Neural cell (in vitro differentiated cells): ENCODE results near the gene PGAP3. TPM values are rescaled to one million over a fixed set of nuclear protein-coding genes. Genes with fewer than 3 reads are reported as not detected.

ENCODE experiments used
- H2AFZ ChIP-seq: fragments of 200-600, 300-800 bp; sonication (generic), shearing (Covaris generic); 2 replicates; pipeline ENCODE4 v1.6.0; 2014; ENCODE audit warnings: low read depth, mild to moderate bottlenecking, antibody characterized with exemption, low read length, moderate library complexity
- H3F3A ChIP-seq: fragments of 200-600 bp; shearing (Covaris generic); 2 replicates; pipeline ENCODE4 v1.6.1; 2016; ENCODE audit warnings: mild to moderate bottlenecking, moderate library complexity, mixed read lengths, antibody characterized with exemption, low read length; ENCODE audit not compliant: insufficient read depth, poor library complexity, severe bottlenecking
- H3K27ac ChIP-seq: fragments of 200-600, 300-800 bp; sonication (generic), shearing (Covaris generic); 2 replicates; pipeline ENCODE4 v1.5.1; 2014; ENCODE audit warnings: mild to moderate bottlenecking, low read length, moderate library complexity
- H3K27me3 ChIP-seq: fragments of 300-800, 200-600 bp; sonication (generic), shearing (Covaris generic); 2 replicates; pipeline ENCODE4 v1.6.0; 2014; ENCODE audit warnings: mild to moderate bottlenecking, low read depth, low read length, moderate library complexity; ENCODE audit not compliant: insufficient read depth
- H3K36me3 ChIP-seq: fragments of 300-800, 200-600 bp; sonication (generic), shearing (Covaris generic); 2 replicates; pipeline ENCODE4 v1.5.1; 2014; ENCODE audit warnings: mild to moderate bottlenecking, antibody characterized with exemption, low read length, moderate library complexity; ENCODE audit not compliant: insufficient read depth
- H3K4me2 ChIP-seq: fragments of 300-800, 200-600 bp; sonication (generic), shearing (Covaris generic); 2 replicates; pipeline ENCODE4 v1.6.0; 2014; ENCODE audit warnings: mild to moderate bottlenecking, low read length
- H3K4me3 ChIP-seq: fragments of 300-800, 200-600 bp; sonication (generic), shearing (Covaris generic); 2 replicates; pipeline ENCODE4 v1.5.1; 2014; ENCODE audit warnings: mild to moderate bottlenecking, low read length, moderate library complexity
- H3K79me2 ChIP-seq: fragments of 200-600 bp; shearing (Covaris generic); replicated peaks from 2 replicates; pipeline ENCODE4 v1.6.0; 2014; ENCODE audit warnings: mild to moderate bottlenecking, low read length, moderate library complexity; ENCODE audit not compliant: insufficient read depth
- H3K9ac ChIP-seq: fragments of 300-800, 200-600 bp; sonication (generic), shearing (Covaris generic); 2 replicates; pipeline ENCODE4 v1.6.1; 2016; ENCODE audit warnings: mild to moderate bottlenecking, low read length, mixed read lengths
- H3K9me2 ChIP-seq: fragments of 200-600 bp; shearing (Covaris generic); 2 replicates; pipeline ENCODE4 v1.6.1; 2016; ENCODE audit warnings: mild to moderate bottlenecking, low read length, mixed read lengths; ENCODE audit not compliant: insufficient read depth
- H3K9me3 ChIP-seq: fragments of 200-600, 300-800 bp; sonication (generic), shearing (Covaris generic); 2 replicates; pipeline ENCODE4 v1.6.1; 2016; ENCODE audit warnings: mild to moderate bottlenecking, mixed run types, low read length, moderate library complexity, mixed read lengths
- H4K20me1 ChIP-seq: fragments of 200-600 bp; shearing (Covaris generic); 2 replicates; pipeline ENCODE4 v1.6.1; 2016; ENCODE audit warnings: mild to moderate bottlenecking, mixed run types; ENCODE audit not compliant: insufficient read depth
- EP300 ChIP-seq: fragments of 450-650 bp; conservative IDR thresholded peaks from 2 replicates; pipeline ENCODE4 v1.6.1; 2014; ENCODE audit warnings: antibody characterized with exemption, mild to moderate bottlenecking, moderate library complexity; ENCODE audit not compliant: poor library complexity, severe bottlenecking
- EZH2 ChIP-seq: fragments of 200-600, 300-800 bp; shearing (Covaris generic), sonication (generic); IDR thresholded peaks from 2 replicates; pipeline ENCODE4 v1.6.1; 2014; ENCODE audit warnings: antibody characterized with exemption, low read length, borderline replicate concordance, mild to moderate bottlenecking; ENCODE audit not compliant: insufficient read depth, poor library complexity, severe bottlenecking
- MXI1 ChIP-seq: fragments of 450-650 bp; conservative IDR thresholded peaks from 2 replicates; pipeline ENCODE4 v1.6.1; 2014; ENCODE audit warnings: antibody characterized with exemption, mild to moderate bottlenecking; ENCODE audit not compliant: poor library complexity, severe bottlenecking
- POLR2AphosphoS5 ChIP-seq: IDR thresholded peaks from 2 replicates; pipeline ENCODE4 v1.6.1; 2012
- RAD21 ChIP-seq: fragments of 450-650 bp; conservative IDR thresholded peaks from 2 replicates; pipeline ENCODE4 v1.6.1; 2014; ENCODE audit warnings: antibody characterized with exemption, mild to moderate bottlenecking, moderate library complexity
- SMC3 ChIP-seq: fragments of 450-650 bp; conservative IDR thresholded peaks from 2 replicates; pipeline ENCODE4 v1.6.1; 2014; ENCODE audit warnings: antibody characterized with exemption, mild to moderate bottlenecking, moderate library complexity; ENCODE audit not compliant: poor library complexity
- TAF1 ChIP-seq: IDR thresholded peaks from 2 replicates; pipeline ENCODE4 v1.6.1; 2012; ENCODE audit warnings: low read depth
- polyA plus RNA-seq: library from polyadenylated mRNA; depleted of rRNA; stranded (reverse); fragments of >200 nt; gene quantifications from 2 replicates; pipeline ENCODE4 v1.2.3, GENCODE V29; 2014
- TF ChIP-seq, protein P1 (sequence below): fragments of 450-650 bp; IDR thresholded peaks from 2 replicates; pipeline ENCODE4 v1.5.1; 2014; ENCODE audit warnings: antibody characterized with exemption, mild to moderate bottlenecking, moderate library complexity; ENCODE audit not compliant: poor library complexity, severe bottlenecking
- TF ChIP-seq, protein P2 (sequence below): IDR thresholded peaks from 2 replicates; pipeline ENCODE4 v1.6.1; 2012; ENCODE audit warnings: borderline replicate concordance

The PGAP3 gene
- polyA plus RNA-seq, 1 donor from 2014 or later: 27.2 TPM

GRCh38 chr17:39638317-39638716 lies 49.5 kb downstream of the PGAP3 start:
- H2AFZ ChIP-seq: no peak overlapping the region
- H3K9me2 ChIP-seq: no peaks in the 10 kb centered on the region
- peaks cover 18% of the 10 kb centered on the region for H3K79me2 ChIP-seq
- TF ChIP-seq, protein P1, sequence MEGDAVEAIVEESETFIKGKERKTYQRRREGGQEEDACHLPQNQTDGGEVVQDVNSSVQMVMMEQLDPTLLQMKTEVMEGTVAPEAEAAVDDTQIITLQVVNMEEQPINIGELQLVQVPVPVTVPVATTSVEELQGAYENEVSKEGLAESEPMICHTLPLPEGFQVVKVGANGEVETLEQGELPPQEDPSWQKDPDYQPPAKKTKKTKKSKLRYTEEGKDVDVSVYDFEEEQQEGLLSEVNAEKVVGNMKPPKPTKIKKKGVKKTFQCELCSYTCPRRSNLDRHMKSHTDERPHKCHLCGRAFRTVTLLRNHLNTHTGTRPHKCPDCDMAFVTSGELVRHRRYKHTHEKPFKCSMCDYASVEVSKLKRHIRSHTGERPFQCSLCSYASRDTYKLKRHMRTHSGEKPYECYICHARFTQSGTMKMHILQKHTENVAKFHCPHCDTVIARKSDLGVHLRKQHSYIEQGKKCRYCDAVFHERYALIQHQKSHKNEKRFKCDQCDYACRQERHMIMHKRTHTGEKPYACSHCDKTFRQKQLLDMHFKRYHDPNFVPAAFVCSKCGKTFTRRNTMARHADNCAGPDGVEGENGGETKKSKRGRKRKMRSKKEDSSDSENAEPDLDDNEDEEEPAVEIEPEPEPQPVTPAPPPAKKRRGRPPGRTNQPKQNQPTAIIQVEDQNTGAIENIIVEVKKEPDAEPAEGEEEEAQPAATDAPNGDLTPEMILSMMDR: no peak
- TF ChIP-seq RAD21 (no peak), MXI1 (no peak), EZH2 (no peak), EP300 (no peak), TAF1 (no peak), SMC3 (no peak)
- peak overlapping the region; percentile 88 for H3K4me3 ChIP-seq
- no peaks in the 10 kb centered on the region for H3F3A ChIP-seq
- H3K27me3 ChIP-seq: no peaks in the 10 kb centered on the region
- H3K4me2 ChIP-seq: peak overlapping the region; percentile 77
- no peaks in the 10 kb centered on the region for H4K20me1 ChIP-seq
- H3K36me3 ChIP-seq: no peaks in the 10 kb centered on the region
- H3K9ac ChIP-seq: peak overlapping the region; percentile 87
- no peak overlapping the region for H3K27ac ChIP-seq
- no peaks in the 10 kb centered on the region for H3K9me3 ChIP-seq

- peaks cover 18% of the 10 kb centered on the region for H3K79me2 ChIP-seq
- no peaks in the 10 kb centered on the region for H3K36me3 ChIP-seq
- peak within 1 kb of the TSS; percentile 77 for H2AFZ ChIP-seq
- no peaks in the 10 kb centered on the region for H3K9me3 ChIP-seq
- H3K27me3 ChIP-seq: no peaks in the 10 kb centered on the region
- TF ChIP-seq, protein P2, sequence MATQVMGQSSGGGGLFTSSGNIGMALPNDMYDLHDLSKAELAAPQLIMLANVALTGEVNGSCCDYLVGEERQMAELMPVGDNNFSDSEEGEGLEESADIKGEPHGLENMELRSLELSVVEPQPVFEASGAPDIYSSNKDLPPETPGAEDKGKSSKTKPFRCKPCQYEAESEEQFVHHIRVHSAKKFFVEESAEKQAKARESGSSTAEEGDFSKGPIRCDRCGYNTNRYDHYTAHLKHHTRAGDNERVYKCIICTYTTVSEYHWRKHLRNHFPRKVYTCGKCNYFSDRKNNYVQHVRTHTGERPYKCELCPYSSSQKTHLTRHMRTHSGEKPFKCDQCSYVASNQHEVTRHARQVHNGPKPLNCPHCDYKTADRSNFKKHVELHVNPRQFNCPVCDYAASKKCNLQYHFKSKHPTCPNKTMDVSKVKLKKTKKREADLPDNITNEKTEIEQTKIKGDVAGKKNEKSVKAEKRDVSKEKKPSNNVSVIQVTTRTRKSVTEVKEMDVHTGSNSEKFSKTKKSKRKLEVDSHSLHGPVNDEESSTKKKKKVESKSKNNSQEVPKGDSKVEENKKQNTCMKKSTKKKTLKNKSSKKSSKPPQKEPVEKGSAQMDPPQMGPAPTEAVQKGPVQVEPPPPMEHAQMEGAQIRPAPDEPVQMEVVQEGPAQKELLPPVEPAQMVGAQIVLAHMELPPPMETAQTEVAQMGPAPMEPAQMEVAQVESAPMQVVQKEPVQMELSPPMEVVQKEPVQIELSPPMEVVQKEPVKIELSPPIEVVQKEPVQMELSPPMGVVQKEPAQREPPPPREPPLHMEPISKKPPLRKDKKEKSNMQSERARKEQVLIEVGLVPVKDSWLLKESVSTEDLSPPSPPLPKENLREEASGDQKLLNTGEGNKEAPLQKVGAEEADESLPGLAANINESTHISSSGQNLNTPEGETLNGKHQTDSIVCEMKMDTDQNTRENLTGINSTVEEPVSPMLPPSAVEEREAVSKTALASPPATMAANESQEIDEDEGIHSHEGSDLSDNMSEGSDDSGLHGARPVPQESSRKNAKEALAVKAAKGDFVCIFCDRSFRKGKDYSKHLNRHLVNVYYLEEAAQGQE: peak; percentile 68
- TF ChIP-seq TAF1 (peak; percentile 77), RAD21 (no peak), SMC3 (peak; percentile 21), POLR2AphosphoS5 (peak; percentile 94), EP300 (peak; percentile 49), EZH2 (no peak), MXI1 (peak; percentile 82)
- TF ChIP-seq, protein P1: peak; percentile 57
- H4K20me1 ChIP-seq: no peaks in the 10 kb centered on the region
- no peaks in the 10 kb centered on the region for H3F3A ChIP-seq
- no peaks in the 10 kb centered on the region for H3K9me2 ChIP-seq
- H3K9ac ChIP-seq: peak within 1 kb of the TSS; percentile 87
- H3K27ac ChIP-seq: peak within 1 kb of the TSS; percentile 76
- peak within 1 kb of the TSS; percentile 77 for H3K4me2 ChIP-seq
- H3K4me3 ChIP-seq: peak within 1 kb of the TSS; percentile 88
Observed at GRCh38 chr17:39636927-39637736, 50.7 kb downstream of the PGAP3 start, which contains the start of gene STARD3. Gene STARD3 (plus strand): TSS chr17:39637144. CDS start chr17:39653532, 16,388 bp downstream.
